ENCODE data around the gene KLHL22.
"Not testable (repeated sequence)": the region's sequence is repeated elsewhere in the genome, so short reads cannot be mapped to it uniquely, and the experiment has no call there.

KLHL22 gene

DNA sequence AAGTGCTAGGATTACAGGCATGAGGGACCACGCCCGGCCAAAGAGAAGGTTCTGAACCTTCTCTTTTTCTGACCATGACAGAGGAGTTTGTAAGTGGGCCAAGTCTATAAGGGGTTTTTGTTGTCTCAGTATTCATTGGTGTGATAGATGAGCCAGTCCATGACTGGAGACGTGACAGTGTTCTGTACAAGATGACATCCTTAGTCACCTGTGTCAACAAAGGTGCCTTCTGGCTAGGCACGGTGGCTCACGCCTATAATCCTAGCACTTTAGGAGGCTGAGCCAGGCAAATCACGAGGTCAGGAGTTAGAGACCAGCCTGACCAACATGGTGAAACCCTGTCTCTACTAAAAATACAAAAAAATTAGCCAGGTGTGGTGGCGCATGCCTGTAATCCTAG, 4.2 kb upstream of the KLHL22 start:
- DNase-seq: no peak

DNA sequence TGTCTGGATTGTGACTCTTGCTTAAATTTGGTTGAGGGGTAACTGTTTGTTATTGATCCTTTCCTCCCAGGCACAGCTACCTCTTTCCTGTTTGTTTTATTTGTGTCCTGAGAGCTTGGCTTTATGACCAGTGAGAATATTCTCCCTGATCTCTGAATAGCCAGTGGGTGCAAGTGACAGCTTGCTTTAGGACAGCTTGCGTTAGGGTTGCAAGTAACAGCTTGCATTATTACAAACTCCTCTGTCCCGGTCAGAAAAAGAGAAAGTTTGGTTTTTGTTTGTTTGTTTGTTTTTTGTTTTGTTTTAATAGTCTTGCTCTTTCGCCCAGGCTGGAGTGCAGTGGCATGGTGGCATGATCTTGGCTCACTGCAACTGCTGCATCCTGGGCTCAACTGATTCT, 3.3 kb upstream of the KLHL22 start:
- DNase-seq: no peak

DNA sequence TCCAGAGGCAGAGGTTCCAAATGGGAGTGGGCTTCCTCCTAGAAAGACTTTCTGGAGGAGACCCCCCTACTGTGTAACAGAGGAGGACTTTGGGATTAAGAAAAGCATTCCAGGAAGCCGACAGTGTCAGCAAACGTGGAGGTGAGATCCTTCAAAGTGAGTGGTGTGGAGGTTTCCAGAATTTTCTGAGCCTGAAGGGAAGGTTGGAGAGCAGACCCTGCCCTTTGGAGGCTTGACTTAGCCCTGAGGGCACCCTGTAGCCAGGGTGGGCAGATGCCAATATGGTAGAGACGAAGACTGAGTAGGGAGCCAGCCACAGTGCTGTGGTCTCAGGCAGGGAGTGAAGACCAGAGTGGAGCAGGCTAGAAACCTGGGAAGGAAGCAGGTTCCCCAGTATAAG, 1.8 kb upstream of the KLHL22 start:
- no peak for DNase-seq

DNA sequence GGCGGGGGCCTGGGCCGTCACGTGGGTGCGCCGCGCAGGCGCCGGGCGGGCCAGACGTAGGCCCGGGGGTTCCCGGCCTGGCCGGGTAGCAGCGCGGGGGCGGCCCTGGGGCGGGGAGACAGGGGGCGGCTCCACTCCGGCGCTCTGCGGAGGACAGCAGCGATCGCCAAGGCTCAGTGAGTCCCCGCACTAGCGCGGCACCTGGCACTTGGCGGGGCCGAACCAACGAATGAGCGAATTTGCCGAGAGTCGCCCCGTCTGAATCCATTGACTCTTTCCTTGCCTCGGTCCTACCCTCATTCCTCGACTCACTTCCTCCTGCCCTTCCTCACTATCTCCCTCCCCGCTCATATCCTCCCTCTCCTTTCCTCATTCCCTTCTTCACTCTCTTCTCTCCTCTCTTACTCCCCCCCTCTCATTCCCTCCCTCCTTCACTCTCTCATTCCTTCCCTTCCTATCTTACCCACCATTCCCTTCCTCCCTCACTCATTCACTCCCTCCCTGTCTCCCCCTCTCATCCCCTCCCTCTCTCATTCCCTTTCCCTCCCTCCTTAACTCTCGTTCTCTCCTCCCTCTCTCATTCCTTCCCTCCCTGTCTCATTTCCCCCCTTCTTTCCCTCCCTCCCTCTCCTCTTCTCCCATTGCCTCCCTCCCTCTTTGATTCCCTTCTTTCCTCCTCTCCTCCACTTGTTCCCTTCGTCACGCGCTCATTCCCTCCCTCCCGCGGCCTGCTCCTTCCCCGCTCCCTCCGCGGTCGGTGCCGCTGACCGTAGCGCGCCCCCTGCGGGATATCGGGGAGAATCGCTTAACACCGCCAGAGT, 476 bp upstream of the KLHL22 start:
- DNase-seq: peak; percentile 95

DNA sequence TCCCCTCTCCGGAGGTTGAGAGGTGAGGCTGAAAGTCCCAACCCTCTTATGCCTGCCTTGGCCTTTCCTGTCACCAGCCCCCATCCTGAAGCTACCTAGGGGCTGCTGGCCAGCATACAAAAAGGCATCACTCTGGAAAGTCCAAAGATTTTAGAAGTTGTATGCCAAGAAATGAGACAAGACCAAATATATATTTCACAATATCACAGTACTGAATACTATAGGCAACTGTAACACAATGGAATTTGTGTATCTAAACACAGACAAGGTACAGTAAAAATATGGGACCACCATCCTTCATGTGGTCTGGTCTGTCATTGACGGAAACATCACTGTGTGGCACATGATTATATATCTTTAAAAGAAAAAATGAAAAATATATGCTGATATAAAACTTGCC, 4.2 kb downstream of the KLHL22 start:
- no peak for DNase-seq

DNA sequence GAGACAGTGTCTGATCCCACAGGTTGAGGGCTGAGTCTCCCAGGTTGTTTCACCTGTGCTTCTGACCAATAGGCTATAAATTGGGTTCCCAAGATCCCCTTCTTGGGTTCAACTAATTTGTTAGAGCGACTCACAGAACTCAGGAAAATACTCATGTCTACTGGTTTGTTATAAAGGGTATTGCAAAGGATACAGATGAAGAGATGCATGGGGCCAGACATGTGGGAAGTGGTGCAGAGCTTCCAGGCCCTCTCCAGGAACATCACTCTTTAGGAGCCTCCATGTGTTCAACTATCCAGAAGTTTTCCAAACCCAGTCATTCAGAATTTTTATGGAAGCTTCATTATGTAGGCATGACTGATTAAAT, 4.7 kb downstream of the KLHL22 start:
- no peak for DNase-seq

DNA sequence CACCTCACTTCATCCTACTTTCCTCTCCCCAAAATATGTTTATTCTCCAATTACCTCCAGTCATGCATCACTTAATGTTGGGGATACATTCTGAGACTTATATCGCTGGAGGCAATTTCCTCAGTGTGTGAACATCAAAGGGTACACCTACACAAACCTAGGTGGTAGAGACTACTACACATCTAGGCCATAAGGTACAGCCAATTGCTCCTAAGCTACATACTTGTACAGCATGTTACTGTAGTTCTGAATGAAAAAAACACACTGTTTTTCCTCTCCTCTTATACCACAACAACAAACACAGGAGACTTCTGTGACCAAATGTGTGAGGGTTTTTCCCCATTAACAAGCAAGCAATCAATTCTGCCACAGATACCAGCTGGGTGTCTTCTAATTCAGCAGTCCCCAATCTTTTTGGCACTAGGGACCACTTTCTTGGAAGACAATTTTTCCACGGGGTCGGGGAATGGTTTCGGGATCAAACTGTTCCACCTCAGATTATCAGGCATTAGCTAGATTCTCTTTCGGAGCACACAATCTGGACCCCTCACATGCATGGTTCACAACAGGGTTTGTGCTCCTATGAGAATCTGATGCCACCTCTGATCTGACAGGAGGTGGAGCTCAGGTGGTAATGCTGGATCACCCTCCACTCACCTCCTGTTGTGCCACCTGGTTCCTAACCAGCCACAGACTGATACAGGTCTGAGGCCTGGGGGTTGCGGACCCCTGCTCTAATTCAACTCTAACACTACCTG, 5.2 kb downstream of the KLHL22 start:
- no peak for DNase-seq

DNA sequence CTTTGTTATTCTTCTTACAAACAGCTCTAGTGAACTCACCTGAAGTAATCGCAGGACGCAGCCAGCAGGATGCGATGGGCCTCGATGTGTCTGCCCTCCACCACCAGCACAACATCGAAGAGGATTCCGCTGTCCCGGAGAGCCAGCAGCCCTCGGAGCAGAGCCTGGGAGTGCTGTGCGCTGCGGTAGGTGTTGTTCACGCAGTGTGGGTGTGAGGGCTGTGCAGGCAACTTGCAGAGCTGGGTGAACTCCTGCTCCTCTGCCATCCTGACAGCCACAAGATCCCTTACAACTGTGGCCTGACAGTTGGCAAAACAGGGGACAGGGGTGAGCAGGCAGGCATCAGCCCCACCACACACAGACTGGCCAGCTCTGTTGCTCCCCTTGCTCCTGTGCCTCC, 6.6 kb downstream of the KLHL22 start:
- no peak for DNase-seq

DNA sequence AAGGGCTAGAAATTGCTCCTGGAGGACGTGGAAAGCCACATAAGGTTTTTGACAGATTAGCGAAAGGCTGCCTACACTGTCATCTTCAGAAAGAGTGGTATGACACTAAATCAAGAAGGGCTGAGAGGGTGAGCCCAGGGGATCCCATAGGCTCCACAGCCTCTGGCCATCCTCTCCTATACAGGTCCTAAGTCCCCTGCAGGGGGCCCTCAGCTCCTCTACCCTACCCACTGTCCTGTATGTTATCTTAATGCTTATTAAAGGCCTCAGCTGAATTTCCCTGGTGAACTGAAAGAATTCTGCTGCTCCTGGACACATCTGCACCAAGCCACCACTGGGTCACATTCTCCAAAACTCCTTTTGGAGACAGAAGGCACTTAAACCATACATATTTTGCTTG, 7.9 kb downstream of the KLHL22 start:
- DNase-seq: no peak

DNA sequence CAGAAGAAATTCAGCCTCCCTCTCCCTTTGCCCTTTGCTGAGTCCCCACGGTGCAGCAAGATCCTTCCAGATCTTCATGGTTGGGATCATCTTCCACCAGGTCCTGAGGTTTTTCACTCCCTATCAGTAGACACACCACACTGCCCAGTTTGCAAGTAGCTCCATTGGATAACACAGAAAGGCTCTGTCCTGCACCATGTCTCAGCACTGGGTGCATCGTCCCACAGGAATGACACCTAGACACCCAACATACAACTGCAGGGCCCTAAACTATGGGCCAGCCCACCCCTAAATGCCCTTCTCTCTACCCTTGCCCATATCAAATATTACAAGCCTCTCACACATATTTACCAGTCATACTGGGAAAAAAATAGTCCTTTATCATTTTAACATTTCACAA, 9.4 kb downstream of the KLHL22 start:
- no peak for DNase-seq

DNA sequence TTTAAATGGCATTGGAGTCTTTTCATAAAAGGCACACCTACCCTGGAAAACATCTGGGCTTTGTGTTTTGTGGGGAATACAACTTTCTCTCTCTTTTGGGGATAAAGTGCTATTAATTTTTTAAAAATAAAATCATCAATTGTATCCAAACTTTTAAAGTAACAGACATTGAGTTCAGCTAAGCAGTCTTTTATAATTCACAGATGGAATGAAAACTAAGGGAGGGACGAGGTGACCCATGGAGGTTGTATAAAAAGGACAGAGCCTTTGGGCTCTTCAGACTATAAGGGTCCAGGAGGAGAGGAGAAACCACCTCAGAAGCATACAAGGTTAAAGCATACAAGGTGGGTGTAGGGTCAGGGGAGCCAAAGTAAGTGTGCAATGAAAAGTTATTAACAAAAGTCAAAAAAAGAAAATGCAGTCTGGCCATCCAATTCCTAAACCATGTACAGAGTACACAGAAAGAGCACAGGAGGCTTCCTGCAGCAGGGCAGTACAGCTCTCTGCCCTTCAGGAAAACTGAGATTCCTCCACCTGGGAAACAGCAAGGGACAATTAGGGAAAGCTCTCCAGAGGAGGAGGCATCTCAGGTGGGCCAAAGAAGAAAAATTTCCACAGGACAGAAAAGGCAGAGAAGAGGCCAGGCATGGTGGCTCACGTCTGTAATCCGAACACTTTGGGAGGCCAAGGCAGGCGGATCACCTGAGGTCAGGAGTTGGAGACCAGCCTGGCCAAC, 10.5 kb downstream of the KLHL22 start:
- DNase-seq: no peak

DNA sequence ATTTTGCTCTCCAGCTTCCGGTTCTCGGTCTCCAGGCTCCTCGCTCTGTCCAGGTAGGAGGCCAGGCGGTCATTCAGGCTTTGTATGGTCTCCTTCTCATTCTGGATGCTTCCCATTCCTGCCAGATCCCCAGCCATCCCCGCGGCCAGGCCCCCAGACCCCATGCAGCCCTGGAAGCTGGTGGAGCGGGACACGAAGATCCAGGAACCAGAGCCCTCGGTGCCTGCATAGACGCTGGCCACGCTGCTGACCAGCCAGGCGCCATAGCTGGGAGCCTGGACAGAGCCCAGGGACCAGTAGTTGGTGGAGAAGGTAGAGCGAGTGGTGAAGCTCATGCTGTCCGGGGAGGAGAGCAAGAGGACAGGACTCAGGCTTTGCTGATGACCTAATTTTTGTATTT, 11.8 kb downstream of the KLHL22 start:
- no peak for DNase-seq

DNA sequence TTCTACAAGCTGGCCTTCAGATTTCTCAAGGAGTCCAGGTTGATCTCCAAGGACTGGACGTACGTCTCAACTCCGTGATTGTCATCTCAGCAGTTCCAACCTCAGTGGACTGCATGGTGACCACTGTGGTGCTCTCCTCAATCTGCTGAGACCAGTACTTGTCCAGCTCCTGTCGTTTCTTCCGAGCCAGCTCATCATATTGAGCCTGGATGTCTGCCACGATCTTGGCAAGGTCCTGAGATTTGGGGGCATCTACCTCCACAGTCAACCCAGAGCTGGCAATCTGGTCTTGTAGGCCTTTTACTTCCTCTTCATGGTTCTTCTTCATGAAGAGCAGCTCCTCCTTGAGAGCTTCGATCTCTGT, 12.5 kb downstream of the KLHL22 start:
- not testable (repeated sequence) for DNase-seq

DNA sequence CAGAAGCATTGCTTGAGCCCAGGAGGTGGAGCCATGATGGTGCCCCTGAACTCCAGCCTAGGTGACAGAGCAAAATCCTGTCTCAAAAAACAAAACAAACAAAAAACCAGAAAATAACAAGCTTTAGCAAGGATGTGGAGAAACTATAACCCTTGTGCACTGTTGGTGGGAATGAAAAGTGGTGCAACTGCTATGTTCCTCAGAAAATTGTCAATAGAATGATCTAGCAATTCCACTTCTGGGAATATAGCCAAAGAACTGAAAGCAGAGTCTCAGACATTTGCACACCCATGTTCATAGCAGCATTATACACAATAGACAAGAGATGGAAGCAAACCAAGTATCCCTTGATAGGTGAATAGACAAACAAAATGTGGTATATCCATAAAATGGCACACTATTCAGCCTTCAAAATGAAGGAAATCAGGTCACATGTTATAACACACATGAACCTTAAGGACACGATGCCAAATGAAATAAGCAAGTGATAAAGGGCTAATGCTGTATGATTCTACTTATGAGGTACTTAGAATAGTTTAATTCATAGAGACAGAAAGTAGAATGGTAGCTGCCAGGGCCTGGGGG, 15.9 kb downstream of the KLHL22 start:
- no peak for DNase-seq

DNA sequence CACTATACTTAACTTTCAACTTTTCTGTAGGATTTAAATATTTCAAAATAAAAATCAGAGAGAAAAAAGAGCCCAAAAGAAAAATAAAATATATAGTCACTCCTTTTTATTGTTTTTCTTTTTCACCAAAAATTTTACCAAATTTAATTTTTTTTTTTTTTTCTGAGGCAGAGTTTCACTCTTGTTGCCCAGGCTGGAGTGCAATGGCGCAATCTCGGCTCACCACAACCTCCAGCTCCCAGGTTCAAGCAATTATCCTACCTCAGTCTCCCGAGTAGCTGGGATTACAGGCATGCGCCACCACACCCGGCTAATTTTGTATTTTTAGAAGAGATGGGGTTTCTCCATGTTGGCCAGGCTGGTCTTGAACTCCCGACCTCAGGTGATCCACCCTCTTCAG, 17.5 kb downstream of the KLHL22 start:
- not testable (repeated sequence) for DNase-seq

DNA sequence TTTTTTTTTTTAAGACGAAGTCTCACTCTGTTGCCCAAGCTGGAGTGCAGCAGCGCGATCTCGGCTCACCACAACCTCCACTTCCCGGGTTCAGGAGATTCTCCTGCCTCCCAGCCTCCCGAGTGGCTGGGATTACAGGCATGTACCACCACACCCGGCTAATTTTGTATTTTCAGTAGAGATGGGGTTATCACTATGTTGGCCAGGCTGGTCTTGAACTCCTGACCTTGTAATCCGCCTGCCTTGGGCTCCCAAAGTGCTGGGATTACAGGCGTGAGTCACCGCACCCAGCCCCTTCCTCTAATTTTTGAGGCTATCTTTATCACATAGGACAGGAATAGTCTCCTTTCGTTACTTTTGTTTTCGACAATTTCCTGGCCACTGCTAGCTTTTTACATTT, 20.0 kb downstream of the KLHL22 start:
- DNase-seq: not testable (repeated sequence)

DNA sequence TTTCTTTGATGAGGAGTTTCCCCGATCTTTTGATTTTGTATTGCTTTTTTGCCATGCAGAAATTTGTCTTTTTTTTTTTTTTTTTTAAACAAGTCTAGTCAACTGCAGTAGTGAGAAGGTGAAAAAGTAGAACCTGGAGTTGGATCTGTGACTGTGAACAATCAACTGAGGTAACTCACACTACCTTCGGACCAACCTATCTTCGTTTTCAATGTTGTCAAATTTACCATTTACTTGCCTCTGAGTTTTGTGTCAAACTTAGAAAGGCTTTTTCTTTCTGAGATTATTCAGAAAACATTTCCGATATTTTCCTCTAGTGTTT, 20.5 kb downstream of the KLHL22 start:
- DNase-seq: no peak

DNA sequence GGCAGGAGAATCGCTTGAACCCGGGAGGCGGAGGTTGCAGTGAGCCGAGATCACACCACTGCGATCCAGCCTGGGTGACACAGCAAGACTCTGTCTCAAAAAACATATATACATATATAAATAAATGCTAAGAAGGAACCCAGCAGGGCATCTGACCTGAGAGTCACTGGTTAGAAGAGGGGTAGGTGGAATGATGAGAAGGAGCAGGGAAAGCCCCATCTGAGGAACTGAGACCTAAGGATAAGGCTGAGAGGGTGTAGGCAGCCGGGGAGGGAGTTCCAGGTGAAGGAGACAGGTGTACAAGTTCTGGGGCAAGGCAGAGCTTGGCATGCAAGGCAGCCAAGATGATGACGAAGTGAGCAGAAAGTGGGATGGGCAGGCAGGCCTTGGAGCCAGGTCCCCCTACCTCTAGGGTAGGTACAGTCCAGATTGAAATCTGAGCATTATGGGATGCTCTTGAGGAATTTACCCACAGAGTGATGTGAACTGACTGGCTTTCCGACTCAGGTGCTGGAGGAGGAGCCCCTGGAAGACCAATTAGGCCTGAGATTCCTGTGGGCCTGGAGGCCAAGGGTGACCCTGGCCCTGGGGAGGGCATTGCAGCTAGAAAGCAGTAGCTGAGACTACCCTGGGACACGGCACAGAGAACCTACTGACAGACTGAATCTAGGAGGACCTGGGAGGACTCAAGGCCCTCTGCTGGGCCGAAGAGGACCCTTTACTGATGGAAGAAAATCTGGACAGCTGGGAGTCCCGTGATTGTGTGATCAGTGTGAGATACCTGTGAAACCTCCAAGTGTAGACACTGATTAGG, 22.8 kb downstream of the KLHL22 start:
- no peak for DNase-seq

DNA sequence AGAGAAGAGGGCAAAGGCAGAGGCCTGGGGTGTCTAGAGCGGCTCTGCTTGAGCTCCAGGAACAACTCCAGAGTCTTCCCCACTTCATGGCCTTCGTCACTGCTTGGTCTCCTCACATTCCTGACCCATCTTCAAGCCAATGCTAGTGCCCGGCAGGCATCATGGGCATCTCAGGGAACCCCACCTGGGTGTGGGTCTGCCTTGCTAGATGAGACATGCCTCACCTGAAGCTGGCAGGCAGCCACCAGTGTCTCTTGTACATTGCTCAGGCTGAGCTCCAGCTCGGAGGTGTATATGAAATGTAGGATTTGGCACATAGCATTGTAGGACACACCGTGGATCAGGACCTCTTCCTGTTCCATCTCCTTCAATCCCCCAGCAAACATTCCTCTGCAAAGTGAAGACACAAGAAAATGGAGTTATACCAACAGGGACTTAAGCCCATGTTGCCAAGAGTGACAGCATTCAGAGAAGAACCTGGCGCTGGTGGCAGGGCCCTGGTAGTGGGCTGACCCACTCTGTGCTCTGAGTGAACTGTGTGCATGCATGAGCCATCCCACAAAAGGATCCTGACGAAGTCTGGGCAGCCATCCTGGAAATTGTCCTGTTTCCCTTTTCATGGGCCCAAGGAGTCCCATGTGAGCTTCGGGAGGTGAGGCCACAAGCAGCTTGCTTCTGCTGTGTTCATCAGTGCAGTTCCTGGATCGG, 24.3 kb downstream of the KLHL22 start:
- DNase-seq: no peak

DNA sequence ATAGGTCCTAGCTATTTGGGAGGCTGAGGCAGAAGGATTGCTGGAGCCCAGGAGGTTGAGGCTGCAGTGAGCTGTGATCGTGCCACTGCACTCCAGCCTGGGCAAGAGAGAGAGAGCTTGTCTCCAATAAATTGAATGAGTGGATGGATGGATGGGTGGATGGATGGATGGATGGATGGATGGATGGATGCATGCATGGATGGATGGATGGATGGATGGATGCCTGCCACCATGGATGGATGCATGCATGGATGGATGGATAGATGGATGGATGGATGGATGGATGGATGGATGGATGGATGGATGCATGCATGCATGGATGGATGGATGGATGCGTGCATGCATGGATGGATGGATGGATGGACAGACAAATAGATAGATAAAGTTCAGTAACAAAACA, 25.1 kb downstream of the KLHL22 start:
- not testable (repeated sequence) for DNase-seq

DNA sequence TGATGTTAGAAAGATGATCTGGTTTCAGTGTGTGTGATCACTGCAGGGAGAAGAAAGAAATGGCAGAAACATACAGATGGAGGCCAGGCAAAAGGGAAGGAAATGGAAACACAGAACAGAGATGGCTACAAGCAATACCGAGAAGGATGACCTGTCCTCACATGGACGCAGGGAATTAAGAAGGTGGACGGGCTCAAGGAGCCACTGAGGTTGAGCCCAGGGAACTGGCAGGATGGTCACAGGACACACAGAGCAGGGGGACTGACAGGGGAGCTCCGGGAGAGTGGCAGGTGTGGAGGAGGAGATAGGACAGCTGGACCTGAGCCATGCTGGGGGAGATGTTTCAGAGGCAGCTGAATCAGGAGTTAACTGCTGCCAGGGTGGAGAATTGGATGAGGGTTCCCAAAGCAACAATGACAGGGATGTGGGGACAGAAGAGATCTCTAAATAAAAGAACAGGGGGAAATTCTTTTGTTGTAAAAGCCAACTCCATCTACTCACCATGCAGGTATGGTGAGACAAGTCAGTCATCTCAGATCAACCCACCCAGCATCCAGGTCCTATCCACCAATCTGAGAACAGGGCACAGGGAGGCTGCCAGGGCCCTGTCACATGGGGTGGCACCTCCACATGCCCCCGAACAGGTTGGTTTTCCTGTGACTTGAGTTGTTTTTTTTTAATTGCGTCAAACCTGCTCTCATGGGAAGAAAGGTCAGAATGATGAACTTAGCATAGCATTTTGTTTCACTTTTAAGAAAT, 26.3 kb downstream of the KLHL22 start:
- DNase-seq: no peak
